Lower leg skin (tissue), 4 donors: Measurements from ENCODE around the gene SHANK3. TPM values are rescaled to one million over a fixed set of nuclear protein-coding genes. Genes with fewer than 3 reads are reported as not detected.

Source experiments
- DNase-seq, 2 donors: peaks; one replicate each; pipeline ENCODE4 v3.0.0-alpha.2; 2019; ENCODE audit warnings: low spot score in 2 of 2
- H3K4me3 ChIP-seq: fragments of 200-600 bp; sonication (generic); 2 replicates; pipeline ENCODE4 v1.5.1; 2017; ENCODE audit warnings: mild to moderate bottlenecking, low read depth; ENCODE audit not compliant: poor library complexity, severe bottlenecking
- CTCF ChIP-seq, 3 donors: fragments of 450-650 bp; IDR thresholded peaks; one replicate each; pipeline ENCODE4 v1.5.1; 2016; ENCODE audit warnings: antibody characterized with exemption in 3 of 3, mild to moderate bottlenecking in 3 of 3, moderate library complexity in 2 of 3
- POLR2A ChIP-seq, 2 donors: fragments of 450-650 bp; IDR thresholded peaks; one replicate each; pipeline ENCODE4 v1.6.1; 2016 to 2017; ENCODE audit warnings: antibody characterized with exemption in 2 of 2, mild to moderate bottlenecking in 1 of 2, moderate library complexity in 1 of 2
- WGBS, 2 donors: methylation state at CpG; one replicate each; pipeline ENCODE4 v1.1.5; 2018; 5-methylcytosine and 5-hydroxymethylcytosine counted together
- intact Hi-C: fragments of 100-400 bp; cut with DNase I; formaldehyde crosslinking; loops from one replicate; pipeline ENCODE4 v1.15.0; 2023; ENCODE audit warnings: low total_unique reads
- total RNA-seq, 4 donors: library from RNA; depleted of rRNA; stranded (reverse); fragments of >200 nt; gene quantifications; one replicate each; pipeline ENCODE4 v1.1.0, GENCODE V29; 2016

SHANK3 gene
- total RNA-seq, 4 donors from 2014 or later, result 4.0 to 8.9 (median 6.8) TPM

GRCh38 chr22:50665738-50666137 lies 6.9 kb upstream of the SHANK3 start:
- TF ChIP-seq POLR2A (IDR thresholded peaks at IDR 0.05) (no peak), CTCF (IDR thresholded peaks at IDR 0.05) (no peak)

GRCh38 chr22:50670513-50670912 lies 2.1 kb upstream of the SHANK3 start:
- 52 to 59% methylated on average over 4 of the region's 4 CpGs for whole genome bisulfite sequencing, 2 donors
- H3K4me3 ChIP-seq, result no peak overlapping the region
- TF ChIP-seq POLR2A (IDR thresholded peaks at IDR 0.05) (no peak), CTCF (IDR thresholded peaks at IDR 0.05) (no peak)
- intact Hi-C loops, result no loop called here
- DNase-seq, result no peak

More at GRCh38 chr22:50665738-50666137, 6.9 kb upstream of the SHANK3 start:
- intact Hi-C loops, result no loop called here
- DNase-seq, result no peak
- no peak overlapping the region for H3K4me3 ChIP-seq
- WGBS, 2 donors, result 76 to 79% methylated on average over 2 of the region's 2 CpGs

GRCh38 chr22:50670914-50671538 lies 1.6 kb upstream of the SHANK3 start:
- TF ChIP-seq POLR2A (IDR thresholded peaks at IDR 0.05) (no peak), CTCF (IDR thresholded peaks at IDR 0.05) (no peak)
- DNase-seq, result no peak
- intact Hi-C loops, result no loop called here
- H3K4me3 ChIP-seq, result no peak overlapping the region
- 69 to 72% methylated on average over 10 of the region's 10 CpGs for WGBS, 2 donors

GRCh38 chr22:50671641-50672040 lies 982 bp upstream of the SHANK3 start:
- TF ChIP-seq POLR2A (IDR thresholded peaks at IDR 0.05) (no peak), CTCF (IDR thresholded peaks at IDR 0.05) (no peak)
- no peak for DNase-seq
- no peak overlapping the region for H3K4me3 ChIP-seq
- 51 to 54% methylated on average over 8 to 10 of the region's 11 CpGs for WGBS, 2 donors
- intact Hi-C loops, result no loop called here

GRCh38 chr22:50672041-50672440 lies 582 bp upstream of the SHANK3 start:
- WGBS, 2 donors, result 72 to 74% methylated on average over 8 of the region's 8 CpGs
- H3K4me3 ChIP-seq, result no peak overlapping the region
- no peak for DNase-seq
- intact Hi-C loops, result no loop called here
- TF ChIP-seq POLR2A (IDR thresholded peaks at IDR 0.05) (no peak), CTCF (IDR thresholded peaks at IDR 0.05) (no peak)
